Stimulated activated naive CD4-positive, alpha-beta T cell (primary cell): ENCODE results near the gene CNOT10.
A peak's percentile ranks its signal among the peaks of the same experiment; 100 is the strongest.
"Not testable (repeated sequence)": the region's sequence is repeated elsewhere in the genome, so short reads cannot be mapped to it uniquely, and the experiment has no call there.

Experiments
- DNase-seq, 6 experiments: peaks; one replicate each; lab custom pipeline; 2025; lab: John Stamatoyannopoulos, UW

Gene CNOT10

DNA sequence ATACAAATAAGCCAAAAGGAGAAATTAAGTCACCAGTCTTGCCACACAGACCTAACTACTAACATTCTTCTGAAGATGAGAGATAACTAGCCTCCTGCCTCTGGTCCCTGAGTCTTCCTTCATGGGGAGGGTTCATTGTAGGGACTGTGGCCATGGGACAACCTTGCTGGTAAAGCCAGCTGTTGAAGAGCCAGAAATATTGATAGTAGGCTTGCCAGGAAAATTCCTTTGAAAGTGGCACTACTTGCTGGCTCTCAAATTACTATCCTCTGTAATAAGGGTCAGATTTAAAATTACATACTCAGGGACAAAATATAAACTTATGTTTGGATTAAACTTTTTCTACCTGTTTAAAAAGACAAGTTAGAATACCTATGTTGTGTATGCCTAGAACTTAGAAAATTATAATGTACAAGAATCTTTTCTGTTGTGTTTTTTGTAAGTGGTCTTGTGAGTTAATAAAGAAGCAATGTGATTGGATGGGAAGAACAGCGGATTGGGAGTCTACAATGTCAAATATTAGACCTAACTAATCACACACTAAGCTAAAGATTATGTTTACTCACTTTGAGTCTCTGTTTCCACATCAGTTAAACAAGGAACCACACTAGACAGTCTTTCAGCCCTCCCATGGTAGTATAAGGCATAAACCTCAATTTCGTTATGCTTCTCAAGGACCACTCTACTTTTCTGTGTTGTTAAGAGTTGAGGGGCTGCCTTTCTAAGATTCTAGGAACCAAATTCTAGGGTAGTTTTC, 72.8 kb downstream of the CNOT10 start:
- no peak for DNase-seq

DNA sequence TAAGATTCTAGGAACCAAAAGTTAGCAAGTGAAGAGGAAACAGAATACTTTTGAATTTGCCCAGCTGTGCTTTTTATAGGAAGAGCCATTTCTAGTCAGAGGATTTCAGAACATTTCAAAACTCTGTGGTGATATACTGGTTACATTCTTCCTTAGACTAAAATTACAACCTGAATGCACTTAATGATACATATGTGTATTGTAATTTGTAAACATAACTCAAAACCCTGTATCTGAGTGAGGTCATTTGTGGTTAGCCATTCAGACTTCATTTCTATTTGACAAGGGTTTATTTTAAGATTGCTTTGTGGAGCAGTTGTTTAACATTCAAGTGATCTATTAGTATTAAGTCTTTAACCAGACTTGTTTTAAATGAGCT, 73.4 kb downstream of the CNOT10 start:
- DNase-seq: no peak

GRCh38 chr3:32759342-32759741, 74.4 kb downstream of the CNOT10 start:
- DNase-seq: no peak

DNA sequence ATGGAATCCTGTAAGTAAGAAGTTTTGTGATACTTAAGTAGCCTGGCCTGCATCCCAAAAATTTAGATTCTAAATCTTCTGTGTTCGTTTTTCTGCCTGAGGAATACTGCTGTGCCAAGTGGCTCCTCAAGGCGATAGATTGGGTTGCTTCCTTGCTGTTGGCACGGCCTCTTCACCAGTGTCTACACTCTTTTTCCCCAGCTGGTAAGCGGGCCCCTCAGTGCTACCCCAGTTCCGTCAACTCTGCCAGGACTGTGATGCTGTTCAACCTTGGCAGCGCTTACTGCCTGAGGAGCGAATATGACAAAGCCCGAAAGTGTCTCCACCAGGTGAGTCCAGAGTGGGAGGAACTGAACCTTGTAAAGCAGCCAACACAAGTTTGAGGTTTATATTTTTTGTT, 79.5 kb downstream of the CNOT10 start:
- DNase-seq: no peak

DNA sequence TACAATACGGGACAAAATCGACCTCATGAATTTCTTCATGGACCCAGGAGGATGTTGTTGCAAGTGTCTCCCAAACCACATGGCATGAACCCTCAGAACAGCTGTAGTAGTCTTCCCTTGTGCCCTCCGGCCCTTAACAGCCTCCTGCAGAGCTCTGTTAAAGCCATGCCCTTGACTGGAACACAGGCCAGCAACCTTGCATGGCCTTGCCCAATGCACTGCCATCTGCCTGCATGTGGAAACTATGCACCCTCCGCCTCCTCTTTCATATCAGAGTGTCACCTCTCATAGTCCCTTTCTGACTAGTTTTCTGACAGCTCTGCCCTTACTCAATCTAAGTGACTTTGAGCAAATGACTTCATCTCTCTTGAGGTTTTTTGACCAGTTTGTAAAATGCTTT, 93.4 kb downstream of the CNOT10 start:
- DNase-seq: no peak

DNA sequence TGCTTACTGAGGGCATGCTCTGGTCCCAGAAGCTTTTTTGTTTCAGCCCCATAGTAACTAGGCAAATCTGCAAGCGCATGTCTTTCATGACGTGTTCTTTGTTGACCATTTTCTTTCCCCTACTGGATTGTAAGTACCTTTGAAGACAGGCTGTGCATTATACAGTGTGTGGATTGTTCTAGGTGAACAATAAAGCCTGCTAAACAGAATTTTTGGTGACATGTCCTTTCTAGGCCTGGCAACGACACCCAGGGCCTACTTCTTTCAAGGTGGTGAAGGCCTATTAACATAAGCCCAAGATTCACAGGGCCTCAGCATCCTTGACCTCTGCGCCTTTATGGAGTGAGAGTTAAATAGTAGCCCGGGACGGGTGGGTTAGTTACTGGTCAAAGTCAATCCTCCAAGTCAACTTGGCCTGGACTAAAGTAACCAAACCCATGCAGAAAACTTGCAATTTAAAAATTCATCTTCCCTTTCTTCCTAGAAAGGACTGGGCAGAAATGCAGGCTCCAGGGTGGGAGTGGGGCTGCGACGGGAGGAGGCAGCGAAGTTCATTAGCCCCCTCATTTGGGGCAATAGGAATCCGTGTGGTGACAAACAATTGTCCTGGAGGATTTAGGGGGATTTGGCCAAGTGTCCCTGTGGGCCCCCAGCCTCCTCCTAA, 95.2 kb downstream of the CNOT10 start:
- DNase-seq: no peak

GRCh38 chr3:32780735-32781210, 95.8 kb downstream of the CNOT10 start:
- DNase-seq: no peak

DNA sequence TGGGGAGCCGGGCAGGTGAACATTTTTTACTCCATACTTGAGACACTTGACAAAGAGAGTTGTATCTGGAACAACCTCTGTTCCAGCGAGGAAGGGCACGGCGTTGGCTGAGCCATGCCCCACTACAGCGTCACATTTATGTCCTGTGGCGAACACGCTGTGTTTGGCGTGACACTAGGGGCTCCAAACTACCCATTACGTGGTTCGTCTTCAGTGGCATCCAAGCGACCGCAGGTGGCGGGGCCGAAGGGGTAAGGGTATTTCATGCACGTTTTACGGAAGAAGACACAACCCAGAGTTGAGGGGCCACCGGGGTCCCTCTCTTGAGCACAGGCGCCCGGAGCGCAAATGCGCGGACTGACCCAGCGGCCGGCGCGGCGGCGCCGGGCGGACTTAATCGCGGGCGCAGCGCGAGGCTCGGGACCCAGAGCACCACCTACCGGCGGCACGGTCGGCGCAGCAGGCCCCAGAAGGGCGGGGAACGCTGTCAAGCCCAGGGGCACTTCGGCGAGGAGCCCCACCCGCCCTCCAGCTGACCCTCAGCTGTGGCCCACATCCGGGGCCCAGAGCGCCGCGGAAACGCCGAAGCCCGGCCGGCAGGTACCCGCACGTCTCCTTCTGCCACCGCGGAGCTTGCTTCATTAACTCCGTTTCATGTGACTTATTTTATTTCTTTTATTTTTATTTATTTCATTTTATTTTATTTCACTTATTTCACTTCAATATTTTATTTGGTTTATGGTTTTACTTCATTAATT, 96.4 kb downstream of the CNOT10 start:
- DNase-seq: peak in 5 of 6 experiments; percentile 2 to 50 (median 37)

GRCh38 chr3:32781969-32782270, 96.9 kb downstream of the CNOT10 start:
- not testable (repeated sequence) for DNase-seq

GRCh38 chr3:32782407-32782806, 97.4 kb downstream of the CNOT10 start:
- DNase-seq: no peak

GRCh38 chr3:32791833-32792232, 106.8 kb downstream of the CNOT10 start:
- no peak for DNase-seq

- DNase-seq: no peak
Measured at GRCh38 chr3:32794487-32795308, 109.7 kb downstream of the CNOT10 start.

DNA sequence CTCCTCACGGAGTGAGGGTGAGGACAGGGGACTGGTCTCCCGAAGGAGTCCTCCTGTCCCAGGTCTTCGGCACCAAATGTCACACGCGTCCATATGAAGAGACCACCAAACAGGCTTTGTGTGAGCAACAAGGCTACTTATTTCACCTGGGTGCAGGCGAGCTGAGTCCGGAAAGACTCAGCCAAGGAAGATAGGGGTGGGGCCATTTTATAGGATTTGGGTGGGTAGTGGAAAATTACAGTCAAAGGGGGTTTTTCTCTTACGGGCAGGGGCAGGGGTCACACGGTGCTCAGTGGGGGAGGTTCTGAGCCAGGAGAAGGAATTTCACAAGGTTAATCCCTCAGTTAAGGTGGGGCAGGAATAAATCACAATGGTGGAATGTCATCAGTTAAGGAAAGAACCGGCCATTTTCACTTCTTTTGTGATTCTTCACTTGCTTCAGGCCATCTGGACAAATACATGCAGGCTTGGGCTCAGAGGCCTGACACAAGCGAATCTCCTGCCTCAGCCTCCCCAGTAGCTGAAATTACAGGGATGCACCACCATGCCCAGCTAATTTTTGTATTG, 111.5 kb downstream of the CNOT10 start:
- DNase-seq: not testable (repeated sequence)

GRCh38 chr3:32797776-32798175, 112.8 kb downstream of the CNOT10 start:
- DNase-seq: no peak

GRCh38 chr3:32801440-32801839, 116.5 kb downstream of the CNOT10 start:
- DNase-seq: not testable (repeated sequence)

GRCh38 chr3:32813180-32813579, 128.2 kb downstream of the CNOT10 start:
- DNase-seq: no peak

GRCh38 chr3:32814361-32814760, 129.4 kb downstream of the CNOT10 start:
- no peak for DNase-seq

DNA sequence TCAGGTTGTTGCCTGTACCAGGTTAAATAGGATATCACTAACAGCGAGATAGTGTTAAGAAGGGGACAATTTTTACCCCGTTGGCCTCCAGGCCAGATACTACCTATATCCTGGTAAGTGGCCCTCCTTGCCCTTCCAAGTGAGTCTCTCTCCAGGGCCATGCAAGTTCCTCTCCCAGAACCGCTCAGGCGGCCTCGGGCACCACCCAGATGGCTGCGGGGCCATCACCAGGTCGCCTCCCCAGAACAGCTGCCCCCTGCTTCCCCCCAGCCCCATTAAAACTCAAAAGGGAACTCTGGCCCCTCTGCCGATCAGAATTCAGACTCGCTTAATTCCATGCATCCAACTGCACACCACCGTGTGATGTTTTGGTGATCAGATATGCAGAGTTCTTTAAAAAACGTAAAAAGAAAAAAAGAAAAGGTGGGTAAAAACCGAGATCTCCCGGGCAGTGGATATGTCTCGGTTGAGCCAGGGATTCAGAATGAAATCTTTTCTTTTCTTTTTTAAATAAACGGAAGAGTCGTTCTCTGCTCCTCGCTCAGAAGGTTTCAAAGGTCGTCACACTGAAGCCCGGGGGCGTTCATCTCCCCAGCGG, 131.0 kb downstream of the CNOT10 start:
- no peak for DNase-seq

- DNase-seq: peak in 2 of 6 experiments; percentile 1 to 17
Measured at GRCh38 chr3:32816439-32817256, 131.7 kb downstream of the CNOT10 start.

GRCh38 chr3:32817257-32817557, 132.2 kb downstream of the CNOT10 start:
- DNase-seq: no peak
